CD4-positive, alpha-beta T cell treated with Interleukin-15 for 1 hour (primary cell): ENCODE data around the gene ITGB1.
"Not testable (repeated sequence)": the region's sequence is repeated elsewhere in the genome, so short reads cannot be mapped to it uniquely, and the experiment has no call there.

Experiments
- DNase-seq: peaks from one replicate; pipeline ENCODE4 v3.0.0-alpha.2; 2020

The ITGB1 gene

DNA sequence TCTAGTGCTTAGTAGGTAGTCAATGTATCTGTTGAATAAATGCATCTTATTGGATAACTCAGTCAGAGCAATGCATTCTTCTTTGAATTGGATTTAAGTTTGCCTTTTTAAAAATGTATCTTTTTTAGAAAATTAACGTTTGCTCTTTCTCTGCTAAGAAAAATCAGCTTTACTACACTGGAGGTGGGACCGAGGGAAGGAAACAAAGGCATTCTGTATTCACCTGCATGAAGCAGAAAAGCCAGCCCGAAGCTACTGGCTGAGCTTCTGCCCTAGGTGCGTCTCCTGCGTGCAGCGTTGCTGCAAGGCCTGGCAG is 22.2 kb upstream of the ITGB1 start:
- DNase-seq: no peak

DNA sequence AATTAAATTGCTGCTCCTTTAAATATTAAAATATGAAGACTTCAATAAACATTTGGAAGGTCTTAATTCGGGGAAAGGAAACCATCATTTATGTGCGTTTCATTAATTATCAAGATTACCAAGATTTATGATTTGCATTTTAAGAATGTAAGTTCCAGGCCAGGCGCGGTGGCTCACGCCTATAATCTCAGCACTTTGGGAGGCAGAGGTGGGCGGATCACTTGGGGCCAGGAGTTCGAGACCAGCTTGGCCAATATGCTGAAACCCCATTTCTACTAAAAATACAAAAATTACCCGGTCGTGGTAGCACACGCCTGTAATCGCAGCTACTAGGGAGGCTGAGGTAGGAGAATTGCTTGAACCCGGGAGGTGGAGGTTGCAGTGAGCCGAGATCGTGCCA is 21.7 kb upstream of the ITGB1 start:
- DNase-seq: not testable (repeated sequence)

- no peak for DNase-seq
Observed at GRCh38 chr10:32979041-32979440, 21.0 kb upstream of the ITGB1 start.

DNA sequence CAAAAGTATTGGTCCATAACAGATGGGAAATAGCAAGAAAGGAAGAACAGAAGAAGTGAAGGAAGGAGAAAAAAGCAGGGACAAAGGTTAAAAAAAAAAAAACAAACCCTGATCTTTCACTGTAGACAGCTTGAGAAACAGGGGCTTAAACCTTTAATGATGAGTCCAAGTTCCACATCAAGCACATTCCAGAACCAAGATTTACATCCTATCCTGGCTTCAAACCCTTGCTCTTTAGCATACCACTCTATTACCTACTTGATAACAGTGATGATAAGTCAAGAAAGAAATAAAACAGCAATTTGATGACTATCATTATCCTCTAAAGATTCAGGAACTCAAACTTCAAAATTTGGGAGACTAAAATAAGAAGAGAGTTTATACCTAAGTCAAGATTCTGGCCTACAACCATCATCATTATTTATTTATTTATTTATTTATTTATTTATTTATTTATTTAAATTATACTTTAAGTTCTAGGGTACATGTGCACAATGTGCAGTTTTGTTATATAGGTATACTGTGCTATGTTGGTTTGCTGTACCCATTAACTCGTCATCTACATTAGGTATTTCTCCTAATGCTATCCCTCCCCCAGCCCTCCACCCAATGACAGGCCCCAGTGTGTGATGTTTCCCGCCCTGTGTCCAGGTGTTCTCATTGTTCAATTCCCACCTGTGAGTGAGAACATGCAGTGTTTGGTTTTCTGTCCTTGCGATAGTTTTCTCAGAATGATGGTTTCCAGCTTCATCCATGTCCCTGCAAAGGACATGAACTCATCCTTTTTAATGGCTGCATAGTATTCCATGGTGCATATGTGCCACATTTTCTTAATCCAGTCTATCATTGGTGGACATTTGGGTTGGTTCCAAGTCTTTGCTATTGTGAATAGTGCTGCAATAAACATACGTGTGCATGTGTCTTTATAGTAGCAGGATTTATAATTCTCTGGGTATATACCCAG is 20.1 kb upstream of the ITGB1 start:
- not testable (repeated sequence) for DNase-seq

DNA sequence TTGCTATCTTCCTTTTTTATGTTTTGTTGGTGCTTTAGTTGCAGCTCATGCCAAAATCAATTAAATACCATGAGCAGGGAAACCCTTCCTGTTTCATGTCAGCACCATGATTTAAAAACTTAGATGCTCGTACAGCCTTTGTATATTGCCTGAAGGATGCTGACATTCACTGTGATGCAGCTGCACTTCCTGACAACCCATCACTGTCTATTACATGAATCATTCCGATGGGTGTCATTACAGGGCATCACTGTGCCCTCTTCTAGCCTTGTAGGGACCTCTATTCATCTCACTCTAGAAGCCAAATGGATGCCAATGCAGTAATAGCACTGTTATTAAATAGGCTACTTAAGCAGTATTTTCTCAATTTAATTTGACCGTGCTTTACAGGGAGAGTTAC is 18.3 kb upstream of the ITGB1 start:
- no peak for DNase-seq

GRCh38 chr10:32972929-32973328 is 14.9 kb upstream of the ITGB1 start:
- no peak for DNase-seq

GRCh38 chr10:32972460-32972859 is 14.4 kb upstream of the ITGB1 start:
- DNase-seq: no peak

GRCh38 chr10:32971536-32972091 is 13.6 kb upstream of the ITGB1 start:
- no peak for DNase-seq

DNA sequence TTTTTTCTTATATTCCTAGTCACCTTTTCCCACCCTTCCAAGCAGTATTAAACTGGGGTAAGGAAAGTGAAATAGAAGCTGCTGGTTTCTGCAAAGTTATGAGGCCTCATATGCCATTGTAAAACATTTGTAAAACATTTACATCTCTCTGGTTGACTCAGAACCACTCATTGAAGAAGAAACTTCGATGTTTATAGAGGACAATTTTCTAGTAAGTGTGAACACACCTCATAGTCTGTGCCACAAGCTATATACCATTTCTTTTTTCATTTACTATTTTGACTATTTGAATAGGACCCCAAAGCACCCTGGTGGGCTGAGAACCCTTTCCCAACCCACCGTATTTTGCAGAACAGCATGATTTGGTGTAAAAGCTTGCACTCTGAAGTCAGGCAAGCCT is 12.9 kb upstream of the ITGB1 start:
- DNase-seq: no peak

GRCh38 chr10:32964270-32964669 is 6.2 kb upstream of the ITGB1 start:
- no peak for DNase-seq

DNA sequence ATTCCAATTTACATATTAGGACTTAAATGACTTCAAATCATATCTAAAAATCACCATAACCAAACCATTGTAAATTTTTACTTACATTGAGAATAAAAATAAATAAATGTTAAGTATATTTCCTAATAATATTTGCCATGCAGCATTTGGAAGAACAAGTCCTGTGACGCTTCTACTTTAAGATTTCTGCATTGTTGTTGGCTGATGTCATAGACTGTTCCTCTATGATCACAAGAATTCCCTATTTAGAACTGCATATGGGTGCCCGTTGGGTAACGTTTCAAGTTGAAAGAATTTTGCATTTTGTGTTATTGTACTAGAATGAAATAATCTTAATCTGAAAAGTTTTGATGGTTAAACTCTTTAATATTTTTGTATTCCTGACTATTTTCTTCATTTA is 5.1 kb upstream of the ITGB1 start:
- DNase-seq: no peak

DNA sequence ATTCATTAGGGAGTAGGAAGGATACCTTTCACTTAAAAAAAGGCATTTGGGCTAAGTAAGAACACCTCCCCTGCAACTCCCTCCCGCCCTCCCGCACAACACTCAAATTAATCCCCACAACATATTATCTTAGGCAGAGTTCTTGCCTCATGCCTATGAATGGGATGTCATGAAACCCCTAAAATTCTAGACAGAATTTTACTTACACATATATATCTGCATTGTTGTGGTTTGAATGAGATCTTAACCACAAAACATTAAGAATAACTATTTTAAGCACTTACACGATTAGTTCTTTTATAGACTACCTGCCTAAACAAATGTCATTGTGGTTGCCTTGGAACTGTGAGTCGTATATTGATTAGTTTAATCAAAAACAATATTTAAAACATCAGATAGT is 4.5 kb upstream of the ITGB1 start:
- DNase-seq: no peak

- no peak for DNase-seq
Observed at GRCh38 chr10:32961895-32962369, 3.9 kb upstream of the ITGB1 start.

DNA sequence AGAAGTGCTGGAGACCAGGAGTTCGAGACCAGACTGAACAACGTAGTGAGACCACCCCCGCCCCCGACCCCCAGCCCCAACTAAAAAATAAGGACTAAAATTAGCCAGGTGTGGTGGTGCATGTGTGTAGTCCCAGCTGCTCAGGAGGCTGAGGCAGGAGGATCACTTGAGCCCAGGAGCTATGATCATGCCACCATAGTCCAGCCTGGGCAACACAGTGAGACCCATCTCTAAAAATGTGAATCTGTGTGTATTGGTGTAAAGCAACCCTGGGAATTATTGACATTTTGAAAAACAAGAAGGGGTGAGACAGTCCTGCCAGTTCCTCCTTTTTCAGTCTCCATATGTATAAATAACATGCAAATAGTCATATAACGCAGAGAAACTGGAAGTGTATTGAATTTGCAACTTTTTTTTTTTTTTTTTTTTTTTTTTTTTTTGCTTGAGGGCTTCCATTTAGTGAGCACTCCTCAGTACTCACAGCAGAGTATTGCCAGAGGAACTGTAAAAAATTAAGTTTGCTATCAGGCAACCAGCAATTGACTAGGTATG is 3.4 kb upstream of the ITGB1 start:
- DNase-seq: no peak

GRCh38 chr10:32960022-32960421 is 2.0 kb upstream of the ITGB1 start:
- no peak for DNase-seq

- no peak for DNase-seq
Observed at GRCh38 chr10:32959006-32959920, 1.2 kb upstream of the ITGB1 start.

DNA sequence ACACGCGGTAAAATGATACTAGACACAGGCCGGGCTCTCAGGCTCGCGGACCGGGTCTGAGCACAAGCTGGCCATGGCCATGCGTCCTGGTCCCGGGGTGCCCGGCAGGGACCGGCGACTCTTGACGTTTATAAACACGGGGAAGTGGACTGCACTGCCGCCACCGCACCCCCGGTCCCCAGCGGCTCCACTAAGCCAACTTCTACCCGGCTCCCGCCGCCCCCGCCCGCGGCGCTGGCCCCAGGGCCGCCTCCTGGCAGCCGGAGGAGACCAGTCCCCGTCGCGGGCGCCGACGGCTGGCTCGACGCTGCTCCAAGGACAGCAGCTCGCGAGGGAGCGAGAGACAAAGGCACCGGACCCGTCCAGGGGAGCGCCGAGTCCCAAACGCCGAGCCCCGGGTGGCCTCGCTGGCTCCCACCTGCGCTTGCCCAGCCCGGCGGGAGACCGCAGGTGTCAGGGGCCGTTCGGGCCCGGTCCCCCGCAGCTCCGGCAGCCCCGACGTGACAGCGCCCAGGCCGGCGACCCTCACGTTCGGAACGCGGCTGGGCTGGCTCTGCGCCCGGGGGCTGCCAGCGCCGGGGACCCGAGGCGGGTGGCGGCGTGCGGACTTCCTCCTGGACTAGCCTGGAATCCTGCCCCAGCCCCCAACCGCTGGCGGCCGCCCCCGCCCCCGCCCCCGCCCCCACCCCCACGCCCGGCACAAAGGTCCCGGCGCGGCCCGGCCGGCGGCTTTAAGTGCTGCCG is 517 bp downstream of the ITGB1 start:
- peak; percentile 38 for DNase-seq

DNA sequence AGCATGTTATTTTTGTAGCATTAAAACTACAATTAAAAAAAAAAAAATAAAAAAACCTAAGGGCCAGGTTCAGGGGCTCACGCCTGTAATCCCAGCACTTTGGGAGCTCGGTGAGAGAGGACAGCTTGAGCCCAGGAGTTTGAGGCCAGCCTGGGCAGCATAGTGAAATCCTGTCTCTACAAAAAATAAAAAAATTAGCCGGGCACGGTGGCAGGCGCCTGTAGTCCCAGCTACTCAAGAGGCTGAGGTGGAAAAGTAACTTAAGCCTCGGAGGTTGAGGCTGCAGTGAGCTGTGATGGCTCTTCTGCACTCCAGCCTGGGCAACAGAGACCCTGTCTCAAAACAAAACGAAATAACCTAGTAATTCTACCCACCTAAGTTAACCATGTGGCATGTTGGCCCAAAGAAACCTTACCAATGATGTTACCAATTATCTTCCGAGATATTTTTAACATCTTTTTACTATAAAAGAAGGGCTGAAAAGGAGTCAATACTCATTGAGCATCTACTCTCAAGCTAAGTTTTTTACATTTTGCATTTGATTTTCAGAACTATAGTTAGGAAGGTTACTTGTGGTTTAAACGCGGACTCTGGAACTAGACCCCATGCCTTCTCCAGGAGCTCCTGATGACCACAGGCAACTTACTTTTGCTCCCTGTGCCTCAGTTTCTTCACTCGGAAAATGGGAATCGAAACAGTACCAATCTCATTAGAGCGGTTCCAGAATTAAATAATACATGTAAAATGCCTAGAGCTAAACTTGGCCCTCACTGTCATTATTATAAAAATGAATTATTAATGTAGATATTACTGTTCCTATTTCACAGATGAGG is 1.4 kb downstream of the ITGB1 start:
- DNase-seq: no peak

GRCh38 chr10:32955790-32956189 is 2.2 kb downstream of the ITGB1 start:
- no peak for DNase-seq

DNA sequence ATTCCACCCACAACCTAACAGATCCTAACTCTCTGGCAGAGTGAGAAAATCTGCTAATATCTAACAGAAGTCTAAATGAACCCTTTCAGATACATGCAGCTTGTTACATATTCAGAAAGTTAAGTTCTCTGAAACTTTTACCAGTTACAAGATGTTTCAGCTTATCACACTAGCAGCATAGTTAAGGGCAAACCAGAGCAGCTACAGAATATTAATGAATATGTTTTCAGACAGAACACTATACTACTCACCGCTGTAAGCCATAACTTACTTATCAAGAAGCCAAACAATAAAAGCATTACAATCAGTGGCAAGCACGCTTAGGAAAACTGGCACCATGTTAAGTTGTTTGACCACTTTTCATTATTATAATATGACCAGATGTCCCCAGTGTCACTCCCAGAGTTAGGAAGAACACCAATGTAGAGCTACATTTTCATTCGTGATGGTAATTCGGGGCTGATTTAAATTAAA is 2.7 kb downstream of the ITGB1 start:
- DNase-seq: no peak
